ENCODE data around the gene TCEA3.

TCEA3 gene

GRCh38 chr1:23436520-23437354 is 12.2 kb upstream of the TCEA3 start:
- no peak for TF ChIP-seq CTCF (IDR thresholded peaks at IDR 0.05; ENCODE audit: extremely low read depth, missing control alignments)
- no peak for DNase-seq (ENCODE audit: low spot score)

- no peak for DNase-seq (ENCODE audit: low spot score)
Measured at GRCh38 chr1:23434260-23434775, 9.8 kb upstream of the TCEA3 start.

GRCh38 chr1:23433122-23433521 is 8.6 kb upstream of the TCEA3 start:
- no peak for TF ChIP-seq CTCF (IDR thresholded peaks at IDR 0.05; ENCODE audit: extremely low read depth, missing control alignments)
- DNase-seq (ENCODE audit: low spot score) = no peak

More at GRCh38 chr1:23434260-23434775, 9.8 kb upstream of the TCEA3 start:
- no peak for TF ChIP-seq CTCF (IDR thresholded peaks at IDR 0.05; ENCODE audit: extremely low read depth, missing control alignments)

- TF ChIP-seq CTCF (IDR thresholded peaks at IDR 0.05; ENCODE audit: extremely low read depth, missing control alignments) = no peak
Measured at GRCh38 chr1:23431431-23431830, 6.9 kb upstream of the TCEA3 start.

GRCh38 chr1:23430803-23431202 is 6.3 kb upstream of the TCEA3 start:
- TF ChIP-seq CTCF (IDR thresholded peaks at IDR 0.05; ENCODE audit: extremely low read depth, missing control alignments) = no peak
- no peak for DNase-seq (ENCODE audit: low spot score)

More at GRCh38 chr1:23431431-23431830, 6.9 kb upstream of the TCEA3 start:
- DNase-seq (ENCODE audit: low spot score) = no peak

- DNase-seq (ENCODE audit: low spot score) = no peak
- no peak for TF ChIP-seq CTCF (IDR thresholded peaks at IDR 0.05; ENCODE audit: extremely low read depth, missing control alignments)
Measured at GRCh38 chr1:23428136-23428905, 3.8 kb upstream of the TCEA3 start.

GRCh38 chr1:23427550-23427949 is 3.0 kb upstream of the TCEA3 start:
- TF ChIP-seq CTCF (IDR thresholded peaks at IDR 0.05; ENCODE audit: extremely low read depth, missing control alignments) = no peak
- DNase-seq (ENCODE audit: low spot score) = no peak

Data from GM20000 (cell line).